Activated gamma-delta T cell treated with anti-CD3 and anti-CD28 coated beads, Interleukin-2, amount 50 U/mL, for 16 hours (primary cell): ENCODE data around the gene MAFB.

Source experiments
- DNase-seq: peaks from one replicate; pipeline ENCODE4 v3.0.0-alpha.2; 2020; ENCODE audit warnings: low read depth

The MAFB gene

GRCh38 chr20:40702504-40702903, 13.5 kb upstream of the MAFB start:
- no peak for DNase-seq

- DNase-seq: no peak
These were observed 9.7 kb upstream of the MAFB start for GRCh38 chr20:40698744-40699143.

- DNase-seq: no peak
These were observed 9.2 kb upstream of the MAFB start for GRCh38 chr20:40698281-40698680.

- DNase-seq: no peak
These were observed 8.5 kb upstream of the MAFB start for GRCh38 chr20:40697541-40697940.

- no peak for DNase-seq
These were observed 6.2 kb upstream of the MAFB start for GRCh38 chr20:40695214-40695613.

- no peak for DNase-seq
These were observed 5.2 kb upstream of the MAFB start for GRCh38 chr20:40694246-40694645.

- DNase-seq: no peak
These were observed 3.4 kb upstream of the MAFB start for GRCh38 chr20:40692240-40693011.

GRCh38 chr20:40691566-40692239, 2.7 kb upstream of the MAFB start:
- DNase-seq: no peak

GRCh38 chr20:40690836-40691565, 2.0 kb upstream of the MAFB start:
- no peak for DNase-seq

GRCh38 chr20:40689943-40690835, 1.2 kb upstream of the MAFB start:
- DNase-seq: peak; percentile 21

- no peak for DNase-seq
These were observed 622 bp downstream of the MAFB start for GRCh38 chr20:40688129-40689099.

- no peak for DNase-seq
These were observed 1.5 kb downstream of the MAFB start for GRCh38 chr20:40687384-40688128.

- DNase-seq: no peak
These were observed 2.1 kb downstream of the MAFB start for GRCh38 chr20:40686893-40687292.

- DNase-seq: no peak
These were observed 2.6 kb downstream of the MAFB start for GRCh38 chr20:40686434-40686882.

- DNase-seq: no peak
These were observed 3.7 kb downstream of the MAFB start for GRCh38 chr20:40685349-40685748.

- DNase-seq: no peak
These were observed 5.2 kb downstream of the MAFB start for GRCh38 chr20:40683894-40684268.

- no peak for DNase-seq
These were observed 5.7 kb downstream of the MAFB start for GRCh38 chr20:40683221-40683893.

- no peak for DNase-seq
These were observed 6.7 kb downstream of the MAFB start for GRCh38 chr20:40682104-40682981.
